Glutamatergic neuron (in vitro differentiated cells): ENCODE measurements around the gene PHLPP2. TPM values are rescaled to one million over a fixed set of nuclear protein-coding genes. Genes with fewer than 3 reads are reported as not detected.

Source experiments
- DNase-seq: peaks from one replicate; pipeline ENCODE4 v3.0.0; 2022
- H3K27ac Mint-ChIP-seq: one replicate; pipeline ENCODE4 v1.8.0; 2020; ENCODE audit warnings: mild to moderate bottlenecking, mixed read lengths, inconsistent platforms; ENCODE audit not compliant: unreplicated experiment
- H3K27me3 Mint-ChIP-seq: one replicate; pipeline ENCODE4 v1.8.0; 2020; ENCODE audit warnings: mild to moderate bottlenecking, moderate library complexity, mixed read lengths, inconsistent platforms; ENCODE audit not compliant: unreplicated experiment
- H3K36me3 Mint-ChIP-seq: one replicate; pipeline ENCODE4 v1.8.0; 2020; ENCODE audit warnings: mild to moderate bottlenecking, mixed read lengths, inconsistent platforms; ENCODE audit not compliant: unreplicated experiment
- H3K4me1 Mint-ChIP-seq: one replicate; pipeline ENCODE4 v1.8.0; 2020; ENCODE audit warnings: mild to moderate bottlenecking, low read depth, mixed read lengths, inconsistent platforms; ENCODE audit not compliant: unreplicated experiment
- H3K4me3 Mint-ChIP-seq: one replicate; pipeline ENCODE4 v1.8.0; 2020; ENCODE audit warnings: mild to moderate bottlenecking, mixed read lengths, inconsistent platforms; ENCODE audit not compliant: unreplicated experiment
- H3K9me3 Mint-ChIP-seq: one replicate; pipeline ENCODE4 v1.8.0; 2020; ENCODE audit warnings: mild to moderate bottlenecking, moderate library complexity, mixed read lengths, inconsistent platforms; ENCODE audit not compliant: unreplicated experiment
- total RNA-seq: library from RNA; stranded (reverse); fragmentation: NEBNext Ultra II Directional; extraction: Animal tissue kit (Norgen Biotek cat#: 25700); gene quantifications from one replicate; pipeline ENCODE4 v1.2.1, GENCODE V29; 2021; ENCODE audit not compliant: unreplicated experiment
- TF ChIP-seq, protein P1 (sequence below): fragments of 200-600 bp; sonication (generic); IDR thresholded peaks from one replicate; pipeline ENCODE4 v1.5.0; 2021; ENCODE audit not compliant: partially characterized antibody, unreplicated experiment

PHLPP2 gene
- total RNA-seq, 1 donor from 2014 or later = 8.1 TPM

DNA sequence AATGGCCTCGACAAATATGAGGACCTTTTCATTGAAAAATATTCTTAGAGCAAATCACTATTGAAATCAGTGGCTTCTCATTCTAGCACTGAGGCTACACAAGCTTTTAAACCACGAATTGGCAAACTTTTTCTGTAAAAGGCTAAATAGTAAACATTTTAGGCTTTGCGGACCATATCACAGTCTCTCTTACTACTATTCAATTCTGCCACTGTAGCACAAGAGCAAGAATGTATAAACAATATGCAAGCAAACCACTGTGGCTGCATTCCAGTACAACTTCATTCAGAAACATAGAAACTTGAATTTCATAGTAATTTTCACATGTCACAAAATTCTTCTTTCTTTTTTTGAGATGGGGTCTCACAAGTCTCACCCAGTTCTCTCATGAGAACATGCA is 49.1 kb downstream of the PHLPP2 start:
- Mint-ChIP-seq H3K36me3 (no peaks in the 10 kb centered on the region), H3K27ac (no peak overlapping the region), H3K27me3 (no peaks in the 10 kb centered on the region), H3K4me3 (no peak overlapping the region), H3K4me1 (no peaks in the 10 kb centered on the region), H3K9me3 (no peaks in the 10 kb centered on the region)
- DNase-seq = no peak
- TF ChIP-seq, protein P1, sequence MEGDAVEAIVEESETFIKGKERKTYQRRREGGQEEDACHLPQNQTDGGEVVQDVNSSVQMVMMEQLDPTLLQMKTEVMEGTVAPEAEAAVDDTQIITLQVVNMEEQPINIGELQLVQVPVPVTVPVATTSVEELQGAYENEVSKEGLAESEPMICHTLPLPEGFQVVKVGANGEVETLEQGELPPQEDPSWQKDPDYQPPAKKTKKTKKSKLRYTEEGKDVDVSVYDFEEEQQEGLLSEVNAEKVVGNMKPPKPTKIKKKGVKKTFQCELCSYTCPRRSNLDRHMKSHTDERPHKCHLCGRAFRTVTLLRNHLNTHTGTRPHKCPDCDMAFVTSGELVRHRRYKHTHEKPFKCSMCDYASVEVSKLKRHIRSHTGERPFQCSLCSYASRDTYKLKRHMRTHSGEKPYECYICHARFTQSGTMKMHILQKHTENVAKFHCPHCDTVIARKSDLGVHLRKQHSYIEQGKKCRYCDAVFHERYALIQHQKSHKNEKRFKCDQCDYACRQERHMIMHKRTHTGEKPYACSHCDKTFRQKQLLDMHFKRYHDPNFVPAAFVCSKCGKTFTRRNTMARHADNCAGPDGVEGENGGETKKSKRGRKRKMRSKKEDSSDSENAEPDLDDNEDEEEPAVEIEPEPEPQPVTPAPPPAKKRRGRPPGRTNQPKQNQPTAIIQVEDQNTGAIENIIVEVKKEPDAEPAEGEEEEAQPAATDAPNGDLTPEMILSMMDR = no peak

- DNase-seq = no peak
- Mint-ChIP-seq H3K4me1 (no peaks in the 10 kb centered on the region), H3K27ac (no peak overlapping the region), H3K4me3 (no peak overlapping the region), H3K9me3 (no peaks in the 10 kb centered on the region), H3K27me3 (no peaks in the 10 kb centered on the region), H3K36me3 (no peaks in the 10 kb centered on the region)
- TF ChIP-seq, protein P1 = no peak
Observed at GRCh38 chr16:71674229-71674628, 50.3 kb downstream of the PHLPP2 start.

- no peaks in the 10 kb centered on the region for H3K4me1 Mint-ChIP-seq
- no peaks in the 10 kb centered on the region for H3K9me3 Mint-ChIP-seq
- no peak overlapping the region for H3K27ac Mint-ChIP-seq
- DNase-seq = no peak
- H3K36me3 Mint-ChIP-seq = no peaks in the 10 kb centered on the region
- TF ChIP-seq, protein P1 = no peak
- no peaks in the 10 kb centered on the region for H3K27me3 Mint-ChIP-seq
- no peak overlapping the region for H3K4me3 Mint-ChIP-seq
Observed at GRCh38 chr16:71673582-71673973, 50.9 kb downstream of the PHLPP2 start.

- Mint-ChIP-seq H3K4me3 (no peak overlapping the region), H3K27me3 (no peaks in the 10 kb centered on the region), H3K4me1 (no peaks in the 10 kb centered on the region), H3K36me3 (no peaks in the 10 kb centered on the region), H3K27ac (no peak overlapping the region), H3K9me3 (no peaks in the 10 kb centered on the region)
- no peak for DNase-seq
- TF ChIP-seq, protein P1 = no peak
Observed at GRCh38 chr16:71672803-71673581, 51.5 kb downstream of the PHLPP2 start.

DNA sequence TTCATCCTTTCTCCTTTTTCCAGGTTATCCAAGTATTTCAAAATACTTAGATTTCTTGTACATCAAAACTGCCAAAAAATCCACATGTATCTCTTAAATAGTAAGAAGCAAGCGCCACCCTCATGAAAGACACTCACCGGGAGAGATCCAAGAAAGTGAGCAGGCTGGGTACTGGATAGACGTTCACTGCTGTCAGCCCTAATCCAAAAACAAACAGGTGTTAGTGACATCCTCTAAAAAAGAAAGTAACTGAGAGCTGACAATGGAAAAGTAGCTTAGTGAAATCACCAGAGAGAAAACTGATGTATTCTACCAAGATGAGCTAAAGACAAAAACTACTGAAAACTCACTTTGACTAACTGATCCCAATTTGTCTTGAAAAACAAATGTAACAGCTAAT is 52.4 kb downstream of the PHLPP2 start:
- H3K9me3 Mint-ChIP-seq = no peaks in the 10 kb centered on the region
- TF ChIP-seq, protein P1 = no peak
- H3K27me3 Mint-ChIP-seq = no peaks in the 10 kb centered on the region
- H3K4me3 Mint-ChIP-seq = no peak overlapping the region
- H3K27ac Mint-ChIP-seq = no peak overlapping the region
- DNase-seq = no peak
- no peaks in the 10 kb centered on the region for H3K4me1 Mint-ChIP-seq
- no peaks in the 10 kb centered on the region for H3K36me3 Mint-ChIP-seq
